DMS53 treated with DMSO at 0.1 percent for 48 hours (cell line): ENCODE results near the gene HNRNPA3.
"Not testable (repeated sequence)": the region's sequence is repeated elsewhere in the genome, so short reads cannot be mapped to it uniquely, and the experiment has no call there.

Experiments
- DNase-seq: peaks from one replicate; lab custom pipeline; 2025; ENCODE audit not compliant: unreplicated experiment; lab: John Stamatoyannopoulos, UW

HNRNPA3 gene

GRCh38 chr2:177212106-177212890 lies at the start of gene HNRNPA3:
Gene HNRNPA3, plus strand, starts transcription at chr2:177212794. Its CDS starts 6 bp downstream, at chr2:177212800.
- DNase-seq = peak; percentile 99

GRCh38 chr2:177164131-177164530 lies 48.5 kb upstream of the HNRNPA3 start:
- no peak for DNase-seq

- DNase-seq = peak; percentile 86
Measured at GRCh38 chr2:177164584-177165052, 48.0 kb upstream of the HNRNPA3 start.

- peak; percentile 52 for DNase-seq
Measured at GRCh38 chr2:177165061-177165583, 47.5 kb upstream of the HNRNPA3 start.

GRCh38 chr2:177165721-177166711 lies 46.6 kb upstream of the HNRNPA3 start:
- DNase-seq = no peak

GRCh38 chr2:177169810-177170514 lies 42.6 kb upstream of the HNRNPA3 start:
- peak; percentile 95 for DNase-seq

- no peak for DNase-seq
Measured at GRCh38 chr2:177171418-177171865, 41.2 kb upstream of the HNRNPA3 start.

- no peak for DNase-seq
Measured at GRCh38 chr2:177172034-177172880, 40.3 kb upstream of the HNRNPA3 start.

GRCh38 chr2:177174486-177174885 lies 38.1 kb upstream of the HNRNPA3 start:
- DNase-seq = no peak

GRCh38 chr2:177175917-177176668 lies 36.5 kb upstream of the HNRNPA3 start:
- DNase-seq = no peak

GRCh38 chr2:177178797-177179196 lies 33.8 kb upstream of the HNRNPA3 start:
- DNase-seq = no peak

- DNase-seq = no peak
Measured at GRCh38 chr2:177179227-177179626, 33.4 kb upstream of the HNRNPA3 start.

GRCh38 chr2:177179671-177180070 lies 32.9 kb upstream of the HNRNPA3 start:
- DNase-seq = not testable (repeated sequence)

- DNase-seq = no peak
Measured at GRCh38 chr2:177180269-177181000, 32.2 kb upstream of the HNRNPA3 start.

GRCh38 chr2:177183860-177184259 lies 28.7 kb upstream of the HNRNPA3 start:
- no peak for DNase-seq

GRCh38 chr2:177184606-177185005 lies 28.0 kb upstream of the HNRNPA3 start:
- DNase-seq = no peak

GRCh38 chr2:177186038-177186437 lies 26.6 kb upstream of the HNRNPA3 start:
- not testable (repeated sequence) for DNase-seq

- DNase-seq = peak; percentile 52
Measured at GRCh38 chr2:177187631-177188312, 24.8 kb upstream of the HNRNPA3 start.
